DOHH2 (cell line): ENCODE measurements around the gene C13orf42.

Experiments used
- H3F3A ChIP-seq: fragments of 200-600 bp; sonication (generic), shearing (Covaris generic); 2 replicates; pipeline ENCODE4 v1.6.0; 2016; ENCODE audit warnings: antibody characterized with exemption, mild to moderate bottlenecking; ENCODE audit not compliant: control insufficient read depth, insufficient read depth
- H3K27ac ChIP-seq: fragments of 200-600 bp; sonication (generic); 2 replicates; pipeline ENCODE4 v1.5.1; 2014; ENCODE audit warnings: low read depth, mild to moderate bottlenecking, low read length, moderate library complexity
- H3K27me3 ChIP-seq: fragments of 200-600 bp; sonication (generic); 2 replicates; pipeline ENCODE4 v1.6.1; 2014; ENCODE audit warnings: mild to moderate bottlenecking, low read length, mixed read lengths; ENCODE audit not compliant: control insufficient read depth
- H3K36me3 ChIP-seq: fragments of 200-600 bp; sonication (generic); 2 replicates; pipeline ENCODE4 v1.6.1; 2014; ENCODE audit warnings: mild to moderate bottlenecking, low read length, moderate library complexity, mixed read lengths; ENCODE audit not compliant: control insufficient read depth
- H3K4me1 ChIP-seq: fragments of 200-600 bp; sonication (generic); 2 replicates; pipeline ENCODE4 v1.6.1; 2014; ENCODE audit warnings: mild to moderate bottlenecking, low read length, mixed read lengths; ENCODE audit not compliant: control insufficient read depth
- H3K4me2 ChIP-seq: fragments of 200-600 bp; sonication (generic); 2 replicates; pipeline ENCODE4 v1.6.0; 2014; ENCODE audit warnings: mild to moderate bottlenecking, low read length, moderate library complexity
- H3K4me3 ChIP-seq: fragments of 200-600 bp; sonication (generic); 2 replicates; pipeline ENCODE4 v1.5.1; 2014; ENCODE audit warnings: mild to moderate bottlenecking, low read length, mixed read lengths
- H3K79me2 ChIP-seq: fragments of 200-600 bp; sonication (generic); 2 replicates; pipeline ENCODE4 v1.6.1; 2014; ENCODE audit warnings: mild to moderate bottlenecking, low read length, mixed read lengths; ENCODE audit not compliant: control insufficient read depth
- H3K9me2 ChIP-seq: fragments of 200-600 bp; sonication (generic); replicated peaks from 2 replicates; pipeline ENCODE4 v1.6.1; 2014; ENCODE audit warnings: mild to moderate bottlenecking, low read length, mixed read lengths; ENCODE audit not compliant: control insufficient read depth
- H3K9me3 ChIP-seq: fragments of 200-600 bp; sonication (generic); 2 replicates; pipeline ENCODE4 v1.6.1; 2014; ENCODE audit warnings: antibody characterized with exemption, low read length, mixed read lengths; ENCODE audit not compliant: control insufficient read depth, insufficient read depth
- H4K20me1 ChIP-seq: fragments of 200-600 bp; sonication (generic); 2 replicates; pipeline ENCODE4 v1.6.0; 2014; ENCODE audit warnings: low read depth, mild to moderate bottlenecking, antibody characterized with exemption, low read length, moderate library complexity; ENCODE audit not compliant: control insufficient read depth, insufficient read depth
- EZH2phosphoT487 ChIP-seq: fragments of 200-600 bp; sonication (generic); IDR thresholded peaks from 2 replicates; pipeline ENCODE4 v1.6.1; 2017; ENCODE audit warnings: borderline replicate concordance, mild to moderate bottlenecking, antibody characterized with exemption, low read length, moderate library complexity, mixed read lengths
- TF ChIP-seq, protein P1 (sequence below): fragments of 200-600 bp; sonication (generic); IDR thresholded peaks from one replicate; pipeline ENCODE4 v1.5.1; 2014; ENCODE audit warnings: antibody characterized with exemption, mild to moderate bottlenecking, low read depth, low read length; ENCODE audit not compliant: poor library complexity, severe bottlenecking

C13orf42 gene

GRCh38 chr13:51040431-51040830 lies 70.6 kb downstream of the C13orf42 start:
- Histone ChIP-seq H3K36me3 (no peaks in the 10 kb centered on the region), H3K9me3 (no peaks in the 10 kb centered on the region), H3F3A (no peaks in the 10 kb centered on the region), H4K20me1 (no peaks in the 10 kb centered on the region), H3K79me2 (no peaks in the 10 kb centered on the region), H3K9me2 (no peaks in the 10 kb centered on the region), H3K27ac (no peak overlapping the region), H3K4me1 (no peaks in the 10 kb centered on the region), H3K4me2 (no peak overlapping the region), H3K27me3 (peaks cover 6% of the 10 kb centered on the region; the same call in 1 of the 2 replicates), H3K4me3 (no peak overlapping the region)
- TF ChIP-seq, protein P1, sequence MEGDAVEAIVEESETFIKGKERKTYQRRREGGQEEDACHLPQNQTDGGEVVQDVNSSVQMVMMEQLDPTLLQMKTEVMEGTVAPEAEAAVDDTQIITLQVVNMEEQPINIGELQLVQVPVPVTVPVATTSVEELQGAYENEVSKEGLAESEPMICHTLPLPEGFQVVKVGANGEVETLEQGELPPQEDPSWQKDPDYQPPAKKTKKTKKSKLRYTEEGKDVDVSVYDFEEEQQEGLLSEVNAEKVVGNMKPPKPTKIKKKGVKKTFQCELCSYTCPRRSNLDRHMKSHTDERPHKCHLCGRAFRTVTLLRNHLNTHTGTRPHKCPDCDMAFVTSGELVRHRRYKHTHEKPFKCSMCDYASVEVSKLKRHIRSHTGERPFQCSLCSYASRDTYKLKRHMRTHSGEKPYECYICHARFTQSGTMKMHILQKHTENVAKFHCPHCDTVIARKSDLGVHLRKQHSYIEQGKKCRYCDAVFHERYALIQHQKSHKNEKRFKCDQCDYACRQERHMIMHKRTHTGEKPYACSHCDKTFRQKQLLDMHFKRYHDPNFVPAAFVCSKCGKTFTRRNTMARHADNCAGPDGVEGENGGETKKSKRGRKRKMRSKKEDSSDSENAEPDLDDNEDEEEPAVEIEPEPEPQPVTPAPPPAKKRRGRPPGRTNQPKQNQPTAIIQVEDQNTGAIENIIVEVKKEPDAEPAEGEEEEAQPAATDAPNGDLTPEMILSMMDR, result no peak
- no peak for TF ChIP-seq EZH2phosphoT487

DNA sequence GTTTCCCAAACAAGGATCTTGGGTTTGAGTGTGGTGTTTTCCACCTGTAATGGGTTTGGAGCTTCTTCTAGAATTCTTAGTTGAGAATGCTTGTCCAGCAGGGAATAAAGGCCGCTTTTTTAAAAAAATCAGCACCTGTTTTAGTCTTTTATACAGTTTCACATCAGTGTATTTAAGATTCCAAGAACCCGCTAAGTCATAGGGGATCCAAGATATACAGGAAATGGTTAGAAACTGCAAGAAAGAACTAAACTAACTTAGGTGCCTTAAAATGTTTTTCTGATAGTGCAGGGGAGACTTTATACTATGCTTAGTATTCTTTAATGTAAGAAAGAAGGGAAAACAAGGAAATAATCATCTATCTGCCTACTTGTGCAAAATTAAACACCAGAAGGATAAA lies 74.7 kb downstream of the C13orf42 start:
- peaks cover 6% of the 10 kb centered on the region; the same call in 1 of the 2 replicates for H3K27me3 ChIP-seq
- H3F3A ChIP-seq, result no peaks in the 10 kb centered on the region
- H4K20me1 ChIP-seq, result no peaks in the 10 kb centered on the region
- no peaks in the 10 kb centered on the region for H3K9me3 ChIP-seq
- no peaks in the 10 kb centered on the region for H3K36me3 ChIP-seq
- no peak overlapping the region for H3K4me3 ChIP-seq
- H3K79me2 ChIP-seq, result no peaks in the 10 kb centered on the region
- H3K9me2 ChIP-seq, result no peaks in the 10 kb centered on the region
- TF ChIP-seq EZH2phosphoT487, result no peak
- TF ChIP-seq, protein P1, result no peak
- H3K4me1 ChIP-seq, result no peaks in the 10 kb centered on the region
- H3K4me2 ChIP-seq, result no peak overlapping the region
- no peak overlapping the region for H3K27ac ChIP-seq

DNA sequence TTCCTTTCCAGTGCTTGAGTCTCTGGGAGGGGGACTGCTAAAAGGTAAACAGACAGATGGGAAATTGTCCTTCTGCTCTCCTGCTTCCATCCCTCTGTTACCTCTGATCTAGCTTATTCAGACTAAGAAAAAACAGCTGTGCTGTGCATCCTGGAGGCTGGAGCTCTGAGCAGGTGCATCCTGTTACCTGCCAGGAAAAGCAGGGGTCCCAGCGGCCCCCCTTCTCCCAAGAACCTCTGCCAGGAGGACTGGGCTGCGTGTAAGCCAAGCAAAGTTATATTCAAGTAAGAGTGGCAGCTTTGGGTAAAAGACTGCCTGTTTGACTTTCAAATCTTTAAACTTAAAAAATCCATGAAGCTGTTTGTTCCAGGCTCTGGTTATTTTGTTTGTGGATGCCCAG lies 75.1 kb downstream of the C13orf42 start:
- no peak for TF ChIP-seq EZH2phosphoT487
- TF ChIP-seq, protein P1, result no peak
- no peak overlapping the region for H3K27ac ChIP-seq
- H3K4me3 ChIP-seq, result no peak overlapping the region
- no peaks in the 10 kb centered on the region for H3K36me3 ChIP-seq
- no peak overlapping the region for H3K4me2 ChIP-seq
- H3K9me3 ChIP-seq, result no peaks in the 10 kb centered on the region
- peaks cover 6% of the 10 kb centered on the region; the same call in 1 of the 2 replicates for H3K27me3 ChIP-seq
- H4K20me1 ChIP-seq, result no peaks in the 10 kb centered on the region
- no peaks in the 10 kb centered on the region for H3F3A ChIP-seq
- H3K4me1 ChIP-seq, result no peaks in the 10 kb centered on the region
- no peaks in the 10 kb centered on the region for H3K9me2 ChIP-seq
- no peaks in the 10 kb centered on the region for H3K79me2 ChIP-seq

DNA sequence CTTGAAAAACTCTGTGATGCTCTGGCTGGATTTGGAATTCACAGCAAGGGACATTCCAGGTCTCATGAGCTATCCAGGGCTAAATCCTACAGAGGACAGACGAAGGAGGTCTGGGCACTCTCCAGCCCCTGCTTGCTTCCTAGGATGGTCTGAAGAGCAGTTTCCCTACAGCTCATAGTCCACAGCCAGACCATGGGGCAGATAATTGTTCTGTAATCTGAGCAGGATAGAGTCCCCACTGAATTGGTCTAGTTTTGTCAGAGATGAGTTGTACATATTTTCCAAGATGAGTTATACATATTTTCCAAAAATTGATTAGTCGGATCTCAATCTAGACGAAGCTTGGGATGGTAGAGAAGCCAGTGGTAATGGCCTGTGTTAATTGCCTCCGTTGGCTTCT lies 75.6 kb downstream of the C13orf42 start:
- Histone ChIP-seq H3K9me3 (no peaks in the 10 kb centered on the region), H3F3A (no peaks in the 10 kb centered on the region), H3K36me3 (no peaks in the 10 kb centered on the region), H3K9me2 (no peaks in the 10 kb centered on the region), H3K27me3 (peaks cover 6% of the 10 kb centered on the region; the same call in 1 of the 2 replicates), H3K79me2 (no peaks in the 10 kb centered on the region), H3K4me3 (no peak overlapping the region), H3K27ac (no peak overlapping the region), H4K20me1 (no peaks in the 10 kb centered on the region), H3K4me1 (no peaks in the 10 kb centered on the region), H3K4me2 (no peak overlapping the region)
- TF ChIP-seq, protein P1, result no peak
- TF ChIP-seq EZH2phosphoT487, result no peak
